Measurements from ENCODE around the gene MSL1. TPM values are rescaled to one million over a fixed set of nuclear protein-coding genes. Genes with fewer than 3 reads are reported as not detected.

MSL1 gene
- total and polyA plus RNA-seq, 7 experiments from 2014 or later, result 8.0 to 145 (median 108) TPM

DNA sequence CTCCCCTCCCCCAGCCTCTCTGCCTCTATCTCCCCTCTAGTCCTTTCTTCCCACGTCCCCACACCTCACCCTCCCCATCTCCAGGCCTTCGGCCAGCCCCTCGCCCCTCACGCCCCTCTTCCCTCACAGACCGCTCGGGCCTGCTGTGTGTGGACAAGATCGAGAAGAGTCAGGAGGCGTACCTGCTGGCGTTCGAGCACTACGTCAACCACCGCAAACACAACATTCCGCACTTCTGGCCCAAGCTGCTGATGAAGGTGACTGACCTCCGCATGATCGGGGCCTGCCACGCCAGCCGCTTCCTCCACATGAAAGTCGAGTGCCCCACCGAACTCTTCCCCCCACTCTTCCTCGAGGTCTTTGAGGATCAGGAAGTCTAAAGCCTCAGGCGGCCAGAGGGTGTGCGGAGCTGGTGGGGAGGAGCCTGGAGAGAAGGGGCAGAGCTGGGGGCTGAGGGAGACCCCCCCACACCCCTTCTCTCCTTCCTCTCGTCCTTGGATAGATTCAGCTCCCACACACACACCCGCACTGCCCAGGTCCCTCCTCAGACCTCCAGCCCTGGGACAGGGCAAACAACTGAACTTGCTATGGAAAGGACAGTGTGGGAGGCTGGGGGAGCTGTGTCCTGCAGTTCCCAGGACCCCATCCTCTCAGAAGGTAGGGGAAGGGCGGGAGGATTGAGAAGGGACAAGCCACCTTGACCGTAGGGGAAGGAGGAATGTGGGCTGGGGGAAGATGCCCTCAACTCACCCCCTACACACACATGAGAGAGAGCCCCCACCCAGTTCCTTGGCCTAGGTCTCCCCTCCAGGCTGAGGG lies 32.5 kb upstream of the MSL1 start:
- H3K27me3 ChIP-seq (ENCODE audit: control insufficient read depth in 2 of 2, insufficient read depth in 2 of 2, low read length in 2 of 2), result no peaks in the 10 kb centered on the region
- ChIA-PET CTCF (interaction anchor here (1.1 to 1.7 kb wide), 3 partner anchors 13 to 76 kb away, joined by 4 to 11 read pairs (median 8); no protein-coding TSS in a partner anchor), POLR2A (interaction anchor here (1.0 to 2.4 kb wide), 6 partner anchors 10 to 24 kb away, joined by 3 to 8 read pairs (median 6); no protein-coding TSS in a partner anchor)
- H3K27me3 Mint-ChIP-seq, result no peaks in the 10 kb centered on the region
- no peaks in the 10 kb centered on the region for H3K9me3 Mint-ChIP-seq
- H3K4me3 Mint-ChIP-seq, result no peak overlapping the region
- peaks cover 4 to 95% (median 46%) of the 10 kb centered on the region in 3 experiments for H3K36me3 ChIP-seq (ENCODE audit: control insufficient read depth in 2 of 3, insufficient read depth in 3 of 3, low read length in 3 of 3)
- H3K4me3 ChIP-seq (ENCODE audit: low read length), result no peak overlapping the region
- DNase-seq (no peak), ATAC-seq (no peak)
- H3K27ac ChIP-seq (ENCODE audit: low read depth, low read length), result no peak overlapping the region
- H3K27ac Mint-ChIP-seq, result peak overlapping the region in 6 of 9 donors; percentile 41 to 87 (median 60)
- H3K9me3 ChIP-seq (ENCODE audit: control insufficient read depth in 2 of 3, low read length in 3 of 3), result no peaks in the 10 kb centered on the region
- peaks cover 0 to 6% of the 10 kb centered on the region in 2 donors for H3K4me1 ChIP-seq (ENCODE audit: control insufficient read depth in 2 of 2, insufficient read depth in 2 of 2, low read length in 2 of 2)
- intact Hi-C loops (cut with micrococcal nuclease), result no loop called here
- peaks cover 14 to 41% (median 30%) of the 10 kb centered on the region in 5 donors for H3K36me3 Mint-ChIP-seq
- H3K4me1 Mint-ChIP-seq, result peaks cover 13 to 47% (median 23%) of the 10 kb centered on the region in 7 donors

DNA sequence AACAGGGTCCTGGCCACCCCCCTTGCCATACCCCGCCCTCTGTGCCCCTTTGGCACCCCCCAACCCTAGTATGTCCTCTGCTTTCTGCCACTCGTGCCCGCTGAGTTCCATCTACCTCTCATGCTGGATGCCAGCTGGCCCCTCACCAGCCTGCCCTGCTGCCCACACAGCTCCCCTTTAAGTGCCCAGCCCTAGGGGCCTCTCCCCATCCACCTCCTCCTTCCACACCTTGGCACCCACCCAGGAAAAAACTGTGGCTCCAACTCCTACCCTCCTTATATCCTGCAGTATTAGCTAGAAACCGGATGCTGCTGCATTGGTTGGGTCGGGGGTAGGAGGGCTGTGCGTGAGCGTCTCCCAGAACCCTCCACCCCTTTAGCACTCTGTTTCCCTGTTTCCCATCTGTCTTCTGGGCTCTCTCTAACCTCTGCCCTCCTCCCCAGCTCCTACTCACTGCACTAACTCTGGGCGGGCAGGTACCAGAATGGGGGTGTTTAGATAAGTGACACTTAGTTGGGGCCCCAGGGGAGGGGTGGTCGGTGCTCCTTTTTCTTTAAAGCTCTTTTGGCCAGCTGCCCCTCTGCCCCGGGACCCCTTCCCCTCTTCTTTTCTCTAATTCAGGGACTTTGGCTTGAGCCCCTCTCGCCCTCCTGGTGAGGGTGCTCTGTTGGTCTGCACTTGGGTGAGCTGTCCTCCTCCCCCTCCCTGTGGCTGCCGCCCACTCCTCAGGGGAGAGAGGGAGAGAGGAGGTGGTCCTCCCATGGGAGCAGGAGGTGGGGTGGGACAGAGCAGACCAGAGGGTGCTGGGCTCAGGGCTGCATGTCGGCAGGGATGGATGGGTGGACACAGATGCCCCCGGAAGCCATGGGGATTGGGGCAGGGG lies 31.3 kb upstream of the MSL1 start:
- CTCF ChIA-PET, result interaction anchor here (1.1 to 1.7 kb wide), 3 partner anchors 15 to 77 kb away, joined by 4 to 11 read pairs (median 8); no protein-coding TSS in a partner anchor

DNA sequence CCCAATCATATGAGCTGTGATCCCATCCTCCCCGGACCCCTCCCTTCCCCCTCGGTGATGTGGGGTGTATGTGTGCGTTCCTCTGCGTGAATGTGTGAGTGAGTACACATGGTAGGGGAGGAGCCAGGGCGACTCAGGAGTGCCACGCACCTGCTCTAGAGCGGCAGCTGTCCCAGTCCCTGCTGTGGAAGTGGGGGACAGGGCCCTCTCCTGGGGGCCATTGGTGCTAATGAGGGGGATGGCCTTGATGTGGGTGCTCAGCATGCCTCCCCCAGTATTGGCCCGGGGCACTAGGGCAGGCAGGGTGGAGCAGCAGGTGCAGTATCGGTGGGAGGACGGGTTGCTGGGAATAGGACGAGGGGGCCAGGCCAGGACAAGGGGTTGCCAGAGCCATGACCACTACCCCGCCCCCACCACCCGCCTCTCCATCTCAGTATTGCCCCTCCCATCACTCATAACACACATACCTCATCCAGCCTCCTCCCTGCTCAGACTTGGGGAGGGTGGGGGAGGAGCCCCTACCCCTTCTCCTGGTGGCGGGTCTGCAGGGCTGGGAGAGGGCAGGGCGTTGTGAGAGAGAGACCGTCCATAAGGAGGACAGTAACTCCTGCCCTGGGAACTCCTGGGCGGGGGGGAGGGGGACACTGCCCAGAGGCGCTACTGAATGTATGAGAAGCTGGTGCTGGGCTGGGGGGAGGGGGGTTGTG lies 29.9 kb upstream of the MSL1 start:
- CTCF ChIA-PET, result no interaction called here
- Histone ChIP-seq H3K27me3 (ENCODE audit: control insufficient read depth in 2 of 2, insufficient read depth in 2 of 2, low read length in 2 of 2) (no peaks in the 10 kb centered on the region), H3K27ac (ENCODE audit: low read depth, low read length) (no peak overlapping the region), H3K4me3 (ENCODE audit: low read length) (no peak overlapping the region), H3K4me1 (ENCODE audit: control insufficient read depth in 2 of 2, insufficient read depth in 2 of 2, low read length in 2 of 2) (peaks cover 15 to 28% of the 10 kb centered on the region in 2 donors), H3K9me3 (ENCODE audit: control insufficient read depth in 2 of 3, low read length in 3 of 3) (no peaks in the 10 kb centered on the region), H3K36me3 (ENCODE audit: control insufficient read depth in 2 of 3, insufficient read depth in 3 of 3, low read length in 3 of 3) (peaks cover 1 to 86% (median 36%) of the 10 kb centered on the region in 3 experiments)
- Mint-ChIP-seq H3K4me1 (peaks cover 30 to 58% (median 41%) of the 10 kb centered on the region in 7 donors), H3K4me3 (no peak overlapping the region), H3K27me3 (no peaks in the 10 kb centered on the region), H3K9me3 (peaks cover 0 to 4% (median 0%) of the 10 kb centered on the region in 11 donors), H3K27ac (peak overlapping the region in 4 of 9 donors; percentile 21 to 72 (median 56)), H3K36me3 (peaks cover 20 to 45% (median 33%) of the 10 kb centered on the region in 5 donors)
- intact Hi-C loops (cut with micrococcal nuclease), result no loop called here
- DNase-seq (no peak), ATAC-seq (no peak)
- POLR2A ChIA-PET, result interaction anchor here (1.0 to 4.2 kb wide), 2 partner anchors 16 to 19 kb away, joined by 3 to 19 read pairs; no protein-coding TSS in a partner anchor

More for the DNA sequence above, 31.3 kb upstream of the MSL1 start:
- no peaks in the 10 kb centered on the region for H3K9me3 ChIP-seq (ENCODE audit: control insufficient read depth in 2 of 3, low read length in 3 of 3)
- Mint-ChIP-seq H3K4me1 (peaks cover 21 to 55% (median 35%) of the 10 kb centered on the region in 7 donors), H3K27ac (peak overlapping the region in 4 of 9 donors; percentile 51 to 87 (median 64)), H3K9me3 (no peaks in the 10 kb centered on the region), H3K4me3 (no peak overlapping the region), H3K27me3 (no peaks in the 10 kb centered on the region), H3K36me3 (peaks cover 15 to 38% (median 25%) of the 10 kb centered on the region in 5 donors)
- POLR2A ChIA-PET, result interaction anchor here (0.5 to 2.4 kb wide), 9 partner anchors 9 to 50 kb away, joined by 3 to 8 read pairs (median 4); partner anchors contain the start of genes CASC3 and NR1D1
- peaks cover 4 to 95% (median 44%) of the 10 kb centered on the region in 3 experiments for H3K36me3 ChIP-seq (ENCODE audit: control insufficient read depth in 2 of 3, insufficient read depth in 3 of 3, low read length in 3 of 3)
- H3K4me1 ChIP-seq (ENCODE audit: control insufficient read depth in 2 of 2, insufficient read depth in 2 of 2, low read length in 2 of 2), result peaks cover 7 to 18% of the 10 kb centered on the region in 2 donors
- H3K4me3 ChIP-seq (ENCODE audit: low read length), result no peak overlapping the region
- ATAC-seq (no peak), DNase-seq (no peak)
- no peak overlapping the region for H3K27ac ChIP-seq (ENCODE audit: low read depth, low read length)
- intact Hi-C loops (cut with micrococcal nuclease), result no loop called here
- no peaks in the 10 kb centered on the region for H3K27me3 ChIP-seq (ENCODE audit: control insufficient read depth in 2 of 2, insufficient read depth in 2 of 2, low read length in 2 of 2)

DNA sequence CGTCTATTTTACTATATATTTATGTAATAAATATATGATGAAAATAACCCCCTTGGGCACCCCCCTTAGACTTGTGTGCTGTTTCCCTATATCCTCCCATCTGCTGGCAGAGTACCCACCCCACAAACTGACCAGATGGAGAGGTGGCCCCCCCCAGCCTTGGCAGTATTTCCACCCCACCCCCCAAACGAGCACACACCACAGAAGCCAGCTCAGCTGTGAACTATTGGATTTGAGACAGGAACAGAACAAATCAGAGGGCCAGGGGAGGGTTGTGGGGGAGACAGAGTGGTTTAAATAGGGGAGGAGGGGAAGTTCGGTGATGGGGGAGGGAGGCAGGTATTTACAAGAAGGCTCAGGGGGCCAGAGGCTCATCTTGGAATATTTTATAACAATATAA lies 29.2 kb upstream of the MSL1 start:
- peaks cover 14 to 44% (median 30%) of the 10 kb centered on the region in 5 donors for H3K36me3 Mint-ChIP-seq
- no peaks in the 10 kb centered on the region for H3K27me3 Mint-ChIP-seq
- peaks cover 0 to 4% (median 0%) of the 10 kb centered on the region in 11 donors for H3K9me3 Mint-ChIP-seq
- Histone ChIP-seq H3K27ac (ENCODE audit: low read depth, low read length) (no peak overlapping the region), H3K4me3 (ENCODE audit: low read length) (no peak overlapping the region), H3K4me1 (ENCODE audit: control insufficient read depth in 2 of 2, insufficient read depth in 2 of 2, low read length in 2 of 2) (peaks cover 22 to 35% of the 10 kb centered on the region in 2 donors), H3K9me3 (ENCODE audit: control insufficient read depth in 2 of 3, low read length in 3 of 3) (no peaks in the 10 kb centered on the region), H3K27me3 (ENCODE audit: control insufficient read depth in 2 of 2, insufficient read depth in 2 of 2, low read length in 2 of 2) (no peaks in the 10 kb centered on the region), H3K36me3 (ENCODE audit: control insufficient read depth in 2 of 3, insufficient read depth in 3 of 3, low read length in 3 of 3) (peaks cover 0 to 86% (median 29%) of the 10 kb centered on the region in 3 experiments)
- intact Hi-C loops (cut with micrococcal nuclease), result no loop called here
- CTCF ChIA-PET, result interaction anchor here (1.6 to 7.2 kb wide), 2 partner anchors 14 to 18 kb away, joined by 9 to 49 read pairs; no protein-coding TSS in a partner anchor
- peak overlapping the region in 3 of 9 donors; percentile 14 to 51 (median 42) for H3K27ac Mint-ChIP-seq
- ATAC-seq (no peak), DNase-seq (no peak)
- peaks cover 31 to 58% (median 43%) of the 10 kb centered on the region in 7 donors for H3K4me1 Mint-ChIP-seq
- no peak overlapping the region for H3K4me3 Mint-ChIP-seq
- POLR2A ChIA-PET, result interaction anchor here (0.7 to 12.4 kb wide), 9 partner anchors 8 to 31 kb away, joined by 3 to 291 read pairs (median 7); no protein-coding TSS in a partner anchor

DNA sequence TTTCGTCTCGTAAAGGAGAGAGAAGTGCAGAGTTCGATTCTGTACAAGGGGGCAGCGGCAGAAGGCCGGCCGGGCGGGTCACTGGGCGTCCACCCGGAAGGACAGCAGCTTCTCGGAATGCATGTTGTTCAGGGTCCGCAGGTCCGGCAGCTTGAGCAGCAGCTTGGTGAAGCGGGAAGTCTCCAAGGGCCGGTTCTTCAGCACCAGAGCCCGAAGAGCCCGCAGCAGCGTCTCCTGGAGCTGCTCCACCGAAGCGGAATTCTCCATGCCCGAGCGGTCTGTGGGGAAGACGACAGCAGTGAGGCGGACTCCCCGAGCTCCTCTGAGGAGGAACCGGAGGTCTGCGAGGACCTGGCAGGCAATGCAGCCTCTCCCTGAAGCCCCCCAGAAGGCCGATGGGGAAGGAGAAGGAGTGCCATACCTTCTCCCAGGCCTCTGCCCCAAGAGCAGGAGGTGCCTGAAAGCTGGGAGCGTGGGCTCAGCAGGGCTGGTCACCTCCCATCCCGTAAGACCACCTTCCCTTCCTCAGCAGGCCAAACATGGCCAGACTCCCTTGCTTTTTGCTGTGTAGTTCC lies 28.7 kb upstream of the MSL1 start:
- peak overlapping the region in 6 of 9 donors; percentile 34 to 95 (median 77) for H3K27ac Mint-ChIP-seq
- H3K4me3 Mint-ChIP-seq, result no peak overlapping the region
- no peak for DNase-seq
- ChIA-PET POLR2A (interaction anchor here (0.7 to 12.4 kb wide), 10 partner anchors 8 to 31 kb away, joined by 3 to 291 read pairs (median 6); partner anchors contain the start of gene THRA), CTCF (interaction anchor here (1.5 to 7.2 kb wide), 3 partner anchors 14 to 19 kb away, joined by 8 to 49 read pairs (median 9); no protein-coding TSS in a partner anchor)
- peaks cover 14 to 49% (median 30%) of the 10 kb centered on the region in 5 donors for H3K36me3 Mint-ChIP-seq
- H3K27ac ChIP-seq (ENCODE audit: low read depth, low read length), result no peak overlapping the region
- peaks cover 0 to 4% (median 0%) of the 10 kb centered on the region in 11 donors for H3K9me3 Mint-ChIP-seq
- no peaks in the 10 kb centered on the region for H3K27me3 Mint-ChIP-seq
- peaks cover 0 to 81% (median 24%) of the 10 kb centered on the region in 3 experiments for H3K36me3 ChIP-seq (ENCODE audit: control insufficient read depth in 2 of 3, insufficient read depth in 3 of 3, low read length in 3 of 3)
- peaks cover 27 to 40% of the 10 kb centered on the region in 2 donors for H3K4me1 ChIP-seq (ENCODE audit: control insufficient read depth in 2 of 2, insufficient read depth in 2 of 2, low read length in 2 of 2)
- intact Hi-C loops (cut with micrococcal nuclease), result no loop called here
- H3K4me3 ChIP-seq (ENCODE audit: low read length), result no peak overlapping the region
- H3K9me3 ChIP-seq (ENCODE audit: control insufficient read depth in 2 of 3, low read length in 3 of 3), result no peaks in the 10 kb centered on the region
- no peaks in the 10 kb centered on the region for H3K27me3 ChIP-seq (ENCODE audit: control insufficient read depth in 2 of 2, insufficient read depth in 2 of 2, low read length in 2 of 2)
- H3K4me1 Mint-ChIP-seq, result peaks cover 32 to 63% (median 48%) of the 10 kb centered on the region in 7 donors
- ATAC-seq, result no peak

Measured in naive thymus-derived CD4-positive, alpha-beta T cell (primary cell).